Activated CD4-positive, alpha-beta T cell treated with anti-CD3 and anti-CD28 coated beads for 1 hour (primary cell): ENCODE data around the gene C4orf50.

Experiments used
- DNase-seq: peaks from one replicate; pipeline ENCODE4 v3.0.0-alpha.2; 2020

The C4orf50 gene

GRCh38 chr4:5991405-5991804, 26.8 kb downstream of the C4orf50 start:
- DNase-seq = no peak

DNA sequence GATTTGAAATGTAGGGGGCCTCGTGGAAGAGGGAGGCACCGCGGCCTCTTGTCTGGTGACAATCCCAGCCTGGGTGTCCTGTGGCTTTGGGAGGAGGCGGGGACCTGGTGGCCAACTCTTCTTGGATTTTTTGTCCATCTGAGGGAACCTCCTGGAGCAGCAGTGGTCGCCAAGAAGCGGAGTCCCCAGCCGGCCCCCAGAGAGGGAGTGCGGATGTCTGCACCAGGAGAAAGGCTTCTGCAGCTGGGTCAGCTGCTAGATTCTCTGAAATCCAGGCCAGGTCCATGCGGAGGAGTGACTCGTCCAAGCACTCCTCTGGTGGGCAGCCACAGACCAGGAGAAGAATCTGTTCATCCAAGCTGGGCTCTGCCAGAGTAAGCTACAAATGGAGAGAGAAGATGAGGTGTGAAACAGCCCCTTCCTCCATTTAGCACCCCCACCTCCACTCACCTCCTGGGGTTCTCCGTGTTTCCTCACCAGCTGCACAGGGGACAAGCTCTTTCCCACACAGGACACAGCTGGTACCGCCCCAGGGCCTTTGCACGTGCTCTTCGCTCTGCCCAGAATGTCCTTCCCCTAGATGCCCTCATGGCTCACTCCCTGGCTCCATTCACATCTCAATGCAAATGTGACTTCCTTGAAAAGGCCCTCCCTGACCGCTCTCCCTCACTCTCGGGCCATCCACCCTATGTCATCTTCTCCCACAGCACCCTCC, 27.6 kb downstream of the C4orf50 start:
- DNase-seq = no peak

GRCh38 chr4:5989236-5990225, 28.7 kb downstream of the C4orf50 start:
- no peak for DNase-seq

DNA sequence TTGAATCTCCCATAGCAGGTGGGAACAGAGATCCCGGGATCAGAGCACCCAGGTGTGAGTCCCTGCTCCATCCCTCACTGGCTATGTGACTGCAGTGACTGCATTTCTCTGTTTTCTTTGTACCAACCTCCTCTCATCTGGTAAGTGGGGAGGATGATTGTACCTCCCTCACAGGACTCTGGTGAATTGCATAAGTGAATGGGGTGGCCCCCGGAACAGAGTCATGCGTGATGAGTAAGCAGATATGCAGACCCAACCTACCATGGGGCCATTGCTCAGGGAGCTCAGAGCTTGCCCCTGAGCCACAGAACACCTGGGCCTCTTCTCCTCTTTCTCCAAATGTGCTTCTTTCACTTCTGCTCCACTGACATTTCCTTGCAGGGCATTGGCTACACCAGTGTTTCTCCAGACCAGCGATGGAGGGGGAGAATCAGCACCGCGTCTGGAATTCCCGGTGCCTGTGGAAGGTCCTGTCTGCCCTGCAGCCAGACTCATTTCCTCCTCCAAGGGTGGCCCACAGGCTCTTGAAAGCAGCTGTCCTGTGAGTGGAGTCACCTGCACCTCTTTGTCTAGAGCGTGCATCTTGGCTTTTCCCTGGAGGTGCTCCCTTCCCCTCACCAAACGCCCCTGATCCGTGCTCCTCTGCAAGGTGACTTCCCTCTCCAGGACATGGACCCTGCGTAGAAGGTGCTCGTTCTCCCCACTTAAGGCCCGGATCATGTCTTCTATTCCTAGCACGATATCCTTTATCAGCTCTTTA, 30.0 kb downstream of the C4orf50 start:
- DNase-seq = no peak

GRCh38 chr4:5984843-5985242, 33.4 kb downstream of the C4orf50 start:
- DNase-seq = no peak

GRCh38 chr4:5982156-5982973, 35.9 kb downstream of the C4orf50 start:
- DNase-seq = no peak

GRCh38 chr4:5980436-5981155, 37.6 kb downstream of the C4orf50 start:
- no peak for DNase-seq

GRCh38 chr4:5979981-5980380, 38.2 kb downstream of the C4orf50 start:
- no peak for DNase-seq

GRCh38 chr4:5976921-5977320, 41.3 kb downstream of the C4orf50 start:
- no peak for DNase-seq

DNA sequence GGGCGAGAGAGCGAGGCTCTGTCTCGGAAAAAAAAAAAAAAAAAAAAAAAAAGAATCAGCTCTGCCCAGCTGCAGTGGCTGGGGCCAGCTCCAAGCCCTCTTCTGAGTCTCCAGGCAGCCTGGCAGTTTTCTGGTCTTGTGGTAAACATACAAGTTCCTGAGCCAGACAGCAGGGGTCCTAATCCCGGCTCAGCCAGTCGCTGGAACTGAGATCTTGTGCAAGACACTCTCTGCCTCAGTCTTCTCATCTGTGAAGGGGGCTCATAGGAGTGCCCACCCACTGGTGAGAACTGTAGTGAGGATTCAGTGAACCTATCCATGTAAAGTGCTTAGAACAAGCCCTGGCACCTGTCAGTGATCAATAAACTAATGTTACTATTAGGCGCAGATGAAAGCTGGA, 41.8 kb downstream of the C4orf50 start:
- no peak for DNase-seq

DNA sequence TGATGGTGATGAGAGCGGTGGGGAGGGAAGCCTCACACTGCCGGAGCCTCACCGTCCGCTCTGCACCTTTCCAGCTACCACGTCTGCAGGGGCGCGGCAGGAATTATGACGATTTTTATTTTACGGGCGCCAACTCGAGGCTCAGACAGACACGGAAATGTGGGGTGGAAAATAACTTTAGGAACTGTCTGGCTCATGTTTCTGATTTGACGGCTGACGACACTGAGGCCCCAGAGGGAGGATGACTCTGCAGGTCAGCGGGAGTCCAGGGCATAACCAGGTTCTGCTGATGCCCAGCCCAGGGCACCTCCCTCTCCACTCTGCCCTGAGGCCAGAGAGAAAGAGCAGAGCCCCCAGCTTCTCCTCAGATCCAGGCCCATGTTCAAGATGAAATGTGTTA, 43.9 kb downstream of the C4orf50 start:
- no peak for DNase-seq

DNA sequence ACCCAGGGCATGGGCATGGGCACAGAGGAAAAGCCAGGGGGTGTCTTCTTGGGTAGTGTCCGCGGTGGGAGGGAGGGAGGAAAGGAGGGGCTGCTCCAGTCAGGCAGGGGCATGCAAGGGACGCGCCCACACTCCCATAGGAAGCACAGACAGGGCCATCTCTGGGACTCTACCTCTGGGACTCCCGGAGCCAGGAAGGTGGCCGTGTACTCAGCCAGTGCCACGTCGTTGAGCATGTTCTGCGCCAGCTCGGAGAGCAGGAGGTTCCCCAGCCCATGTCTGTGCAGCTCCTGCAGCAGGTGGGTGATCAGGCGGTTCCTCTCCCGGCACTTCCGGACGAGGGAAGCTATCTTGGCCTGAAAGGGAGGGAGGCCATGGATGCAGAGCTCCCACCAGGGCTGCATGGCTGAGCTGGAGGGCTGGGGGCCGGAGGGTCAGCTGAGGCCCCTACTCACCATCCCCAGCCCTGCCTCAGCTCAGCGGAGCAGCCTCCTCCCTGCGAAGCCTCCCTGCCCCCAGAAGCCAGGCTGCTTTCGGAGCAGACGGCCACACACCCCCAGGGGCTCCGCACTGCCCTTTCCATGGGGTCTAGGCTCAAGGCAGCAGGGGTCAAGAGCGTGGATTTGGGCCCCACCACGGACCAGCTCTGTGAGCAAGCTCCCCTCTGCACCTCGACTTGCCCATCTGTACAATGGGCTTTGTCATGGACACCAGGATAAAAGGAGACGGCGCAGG, 44.6 kb downstream of the C4orf50 start:
- no peak for DNase-seq

DNA sequence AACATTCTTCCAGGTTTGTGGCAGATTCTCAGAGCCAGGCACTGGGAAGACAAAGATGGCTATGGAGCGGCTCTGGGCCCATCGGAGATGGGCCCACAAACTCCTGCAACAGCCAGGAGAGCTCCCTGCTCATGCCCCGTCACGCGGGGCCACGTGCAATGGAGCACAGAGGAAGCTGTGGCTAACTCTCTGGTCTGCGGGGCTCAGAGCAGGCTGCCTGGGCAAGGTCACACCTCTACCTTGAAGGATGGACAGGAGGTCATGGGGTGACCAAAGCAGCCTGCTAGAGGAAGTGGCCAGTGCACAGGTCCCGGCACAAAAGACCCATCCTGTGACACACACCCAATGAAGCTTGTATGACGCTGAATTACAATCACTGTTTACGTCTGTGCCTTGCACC, 45.2 kb downstream of the C4orf50 start:
- DNase-seq = no peak

DNA sequence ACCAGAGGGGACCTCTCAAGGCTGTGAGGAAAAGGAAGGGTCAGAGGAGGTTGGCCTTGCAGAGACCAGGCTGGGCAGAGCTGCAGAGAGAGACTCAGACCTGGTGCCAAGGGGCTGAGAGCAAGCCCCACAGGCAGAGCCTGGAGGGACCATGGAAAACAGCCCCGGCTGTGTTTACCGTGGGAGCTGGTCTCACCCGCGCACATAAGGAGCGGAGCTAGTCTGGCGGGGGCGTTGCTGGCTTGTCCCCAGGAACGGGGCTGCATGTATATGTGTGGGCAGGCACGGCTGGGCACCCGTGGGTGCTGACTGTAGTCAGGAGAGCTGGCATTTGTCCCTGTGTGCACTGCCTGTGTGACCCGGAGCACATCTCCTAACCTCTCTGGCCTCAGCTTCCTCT, 45.7 kb downstream of the C4orf50 start:
- no peak for DNase-seq

GRCh38 chr4:5971078-5971450, 47.2 kb downstream of the C4orf50 start:
- no peak for DNase-seq

GRCh38 chr4:5970381-5971077, 47.7 kb downstream of the C4orf50 start:
- no peak for DNase-seq

DNA sequence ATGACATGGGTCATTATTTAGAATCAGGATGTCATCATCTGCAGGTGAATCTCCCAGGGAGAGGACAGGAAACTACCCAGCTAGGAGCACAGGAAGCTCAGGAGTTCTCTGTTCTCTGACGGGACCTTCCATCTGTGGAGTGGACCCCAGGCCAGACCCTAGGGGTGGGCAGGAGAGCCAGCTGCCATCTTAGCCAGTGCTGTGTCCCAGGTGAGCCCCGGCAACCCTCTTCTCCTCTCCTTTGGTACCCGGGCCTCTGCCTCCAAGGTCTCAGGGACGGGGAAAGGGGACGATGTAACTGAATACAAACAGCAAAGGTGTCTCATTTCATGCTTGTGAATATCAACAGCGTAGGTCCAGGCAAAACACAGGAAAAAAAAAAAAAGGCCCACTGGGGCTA, 48.5 kb downstream of the C4orf50 start:
- no peak for DNase-seq

DNA sequence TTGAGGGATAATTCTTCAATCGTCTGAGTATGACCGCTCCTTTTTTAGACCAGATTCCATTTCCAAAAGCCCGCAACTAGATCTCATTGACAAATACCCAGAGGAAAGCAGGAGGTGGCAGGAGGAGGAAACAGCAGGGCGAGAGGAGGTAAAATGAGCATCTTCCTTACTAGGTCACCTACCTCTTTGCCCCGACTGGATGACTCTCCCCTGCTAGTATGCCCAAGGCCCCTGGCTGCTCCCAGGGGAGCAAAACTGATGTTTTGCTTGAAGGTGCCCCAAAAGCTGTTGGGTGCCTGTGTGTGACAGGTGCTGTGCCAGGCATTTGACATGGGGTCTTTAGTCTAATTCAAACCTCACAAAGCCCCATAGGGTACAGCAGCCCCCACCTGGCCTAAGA, 48.9 kb downstream of the C4orf50 start:
- DNase-seq = no peak

GRCh38 chr4:5968246-5968645, 50.0 kb downstream of the C4orf50 start:
- no peak for DNase-seq

- DNase-seq = no peak
Measured at GRCh38 chr4:5967783-5968182, 50.4 kb downstream of the C4orf50 start.
